HG02840 (cell line): ENCODE measurements around the gene SPPL2C.
"Not testable (repeated sequence)": the region's sequence is repeated elsewhere in the genome, so short reads cannot be mapped to it uniquely, and the experiment has no call there.

Experiments used
- ATAC-seq: cut with Tn5 transposase; IDR thresholded peaks from one replicate; pipeline ENCODE4 v1.9.1; 2021; ENCODE audit warnings: mild to moderate bottlenecking, moderate library complexity, moderate number of reproducible peaks; ENCODE audit not compliant: unreplicated experiment, low FRiP score

Gene SPPL2C

DNA sequence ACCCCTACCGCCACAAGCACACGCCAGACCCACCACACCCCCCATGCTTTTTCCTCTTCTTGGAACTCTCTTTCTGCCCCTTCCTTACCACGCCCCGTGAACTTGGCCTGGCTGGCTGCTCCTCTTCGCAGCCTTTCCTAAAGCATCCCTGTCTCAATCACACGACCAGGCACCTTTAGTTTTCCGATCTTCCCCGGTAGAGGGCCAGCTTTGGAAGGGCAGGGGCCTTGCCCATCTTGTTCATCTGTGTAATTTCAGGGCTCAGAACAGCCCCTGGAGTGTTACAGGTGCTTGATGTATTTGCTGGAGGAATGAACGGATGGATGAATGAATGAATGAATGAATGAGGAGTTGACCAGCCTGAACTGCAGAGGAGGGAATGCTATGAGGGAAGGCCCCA, 3.7 kb downstream of the SPPL2C start:
- no peak for ATAC-seq

DNA sequence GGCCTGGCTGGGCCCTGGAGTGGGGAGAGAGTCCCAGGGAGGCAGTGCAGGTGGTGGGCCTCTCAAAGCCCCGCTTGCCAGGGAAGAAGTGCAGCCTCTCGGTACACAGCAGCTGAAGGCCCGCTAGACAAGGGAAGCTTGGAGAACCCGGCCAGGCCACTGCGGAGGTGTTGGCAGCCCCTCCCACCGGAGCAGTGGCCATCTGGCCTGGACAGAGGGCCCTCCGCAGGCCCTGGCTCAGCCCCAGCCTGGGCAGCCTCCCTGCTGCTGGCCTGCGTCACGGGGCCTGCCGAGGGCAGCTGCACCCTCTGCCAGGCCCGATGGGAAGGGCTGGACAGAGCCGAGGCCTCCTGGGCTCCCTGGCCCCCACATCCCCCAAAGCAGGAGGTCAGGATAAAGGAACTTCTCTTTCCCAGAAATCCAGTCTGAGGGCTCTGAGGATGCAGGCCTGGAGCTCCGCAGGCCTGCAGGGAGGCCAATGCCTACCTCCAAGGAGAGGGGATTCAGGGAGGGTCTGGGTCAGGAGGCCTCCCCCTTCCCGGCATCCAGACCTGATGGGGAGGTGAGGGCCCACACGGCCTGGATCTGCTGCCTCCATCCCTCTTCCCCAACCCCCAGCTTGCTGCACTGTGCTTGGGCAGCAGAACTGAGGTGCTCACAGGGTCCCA, 4.3 kb downstream of the SPPL2C start:
- ATAC-seq: no peak

DNA sequence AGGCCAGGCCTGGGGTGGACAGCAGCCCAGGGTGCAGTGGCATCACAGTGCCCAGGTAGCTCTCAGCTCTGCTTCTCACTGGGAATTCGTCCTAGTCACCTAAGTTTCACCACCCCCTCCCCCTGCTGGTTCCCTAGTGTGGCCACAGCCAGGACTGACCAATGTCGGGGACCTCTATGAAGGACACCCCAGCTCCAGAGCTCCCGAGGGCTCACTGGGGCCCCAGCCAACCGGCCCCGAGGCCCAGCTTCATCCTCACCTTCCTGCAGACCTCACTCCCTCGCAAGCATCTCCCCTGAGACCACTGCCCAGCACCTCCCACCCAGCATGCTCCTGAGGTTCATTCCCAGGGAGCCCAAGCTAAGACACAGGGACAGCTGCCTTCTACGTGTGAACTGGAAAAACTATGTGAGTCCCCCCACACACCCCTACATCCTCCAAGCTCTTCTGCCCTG, 4.9 kb downstream of the SPPL2C start:
- ATAC-seq: no peak

DNA sequence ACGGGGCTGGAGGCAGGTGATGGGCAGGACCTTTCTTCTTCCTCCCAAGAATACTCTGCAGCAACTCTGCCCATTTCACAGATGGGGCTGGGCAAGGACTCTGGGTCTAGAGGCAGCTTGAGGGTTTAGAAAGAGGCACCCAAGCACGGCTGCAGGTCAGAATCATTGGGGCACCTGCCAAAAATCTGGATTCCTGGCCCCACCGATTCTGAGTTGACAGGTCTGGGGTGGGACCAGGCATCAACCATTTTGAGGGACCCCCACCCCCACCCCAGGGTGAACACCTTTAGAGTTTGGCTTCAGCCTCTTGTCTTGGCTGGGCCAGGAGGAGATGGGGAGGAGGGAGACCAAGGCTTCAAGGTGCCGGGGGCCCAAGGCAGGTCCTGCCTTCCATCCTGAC, 5.3 kb downstream of the SPPL2C start:
- no peak for ATAC-seq

DNA sequence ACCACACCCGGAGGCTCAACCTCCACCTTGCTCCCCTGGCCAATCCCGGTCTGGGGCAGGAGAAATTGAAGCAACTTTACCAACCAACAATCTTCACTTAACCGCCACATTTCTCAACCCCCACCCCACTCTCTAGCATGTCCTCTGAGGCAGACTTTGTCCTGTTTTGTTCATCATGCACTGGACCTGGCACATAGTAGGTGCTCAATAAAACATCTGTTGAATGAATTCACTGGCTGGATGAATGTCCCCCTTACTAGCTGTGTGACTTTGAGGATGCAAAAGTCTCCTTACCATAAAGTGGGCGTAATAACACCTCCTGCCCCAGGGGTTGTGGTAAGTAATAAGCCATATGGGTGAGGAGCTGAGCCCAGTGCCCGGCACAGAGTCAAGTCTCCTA, 5.8 kb downstream of the SPPL2C start:
- no peak for ATAC-seq

DNA sequence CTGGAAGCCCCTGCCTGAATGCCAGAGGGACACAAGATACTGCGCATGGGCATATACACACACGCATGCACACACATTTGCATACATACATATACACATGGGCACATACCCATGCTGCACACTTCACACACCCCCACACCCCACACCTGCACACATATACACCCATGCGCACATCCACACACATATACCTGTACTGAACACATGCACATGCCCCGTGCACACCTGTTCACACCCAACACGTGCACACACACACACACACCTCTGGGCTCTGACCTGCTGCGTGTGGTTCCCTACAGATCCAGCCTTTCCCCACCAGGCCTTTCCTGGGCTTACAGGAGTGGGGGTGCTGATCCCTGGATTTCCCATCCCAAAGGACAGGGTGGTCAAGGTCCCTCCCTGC, 6.3 kb downstream of the SPPL2C start:
- no peak for ATAC-seq

DNA sequence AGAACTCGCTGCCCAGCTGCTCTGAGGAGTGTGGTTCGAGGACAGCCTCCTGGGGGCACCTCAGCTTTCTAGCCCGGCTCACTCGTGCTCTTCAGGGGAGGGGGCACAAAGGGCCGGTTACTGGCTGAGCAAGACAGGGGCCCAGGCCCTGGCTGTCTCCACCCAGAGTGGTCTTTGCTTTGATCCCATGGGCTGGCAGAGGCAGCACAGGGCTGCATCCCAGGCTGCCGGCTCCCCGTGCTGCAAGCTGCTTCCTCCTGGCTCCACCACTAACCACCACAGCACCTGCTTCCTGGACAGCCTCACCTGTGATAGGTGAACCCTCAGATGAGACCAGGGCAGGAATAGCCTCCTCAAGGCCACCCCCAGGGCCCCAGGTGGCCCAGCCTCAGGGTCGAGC, 6.8 kb downstream of the SPPL2C start:
- ATAC-seq: no peak

DNA sequence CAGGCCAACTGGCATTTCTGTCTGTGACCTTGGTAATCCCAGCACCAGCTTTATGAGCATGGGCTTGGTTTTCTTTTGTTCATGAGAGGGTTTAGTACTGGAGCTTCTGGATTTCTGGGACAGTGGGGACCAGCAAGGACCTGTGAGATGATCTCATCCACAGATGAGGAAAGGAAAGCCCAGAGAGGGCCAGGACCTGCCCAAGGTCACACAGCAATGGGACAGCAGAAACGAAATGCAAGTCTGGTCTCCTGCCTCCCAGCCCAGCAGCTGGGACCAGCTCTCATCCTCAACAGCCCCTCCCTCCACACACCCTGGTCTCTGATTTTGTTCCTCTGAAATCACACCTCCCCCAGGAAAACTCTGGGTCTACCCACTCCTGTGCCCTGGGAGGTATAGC, 7.2 kb downstream of the SPPL2C start:
- no peak for ATAC-seq

DNA sequence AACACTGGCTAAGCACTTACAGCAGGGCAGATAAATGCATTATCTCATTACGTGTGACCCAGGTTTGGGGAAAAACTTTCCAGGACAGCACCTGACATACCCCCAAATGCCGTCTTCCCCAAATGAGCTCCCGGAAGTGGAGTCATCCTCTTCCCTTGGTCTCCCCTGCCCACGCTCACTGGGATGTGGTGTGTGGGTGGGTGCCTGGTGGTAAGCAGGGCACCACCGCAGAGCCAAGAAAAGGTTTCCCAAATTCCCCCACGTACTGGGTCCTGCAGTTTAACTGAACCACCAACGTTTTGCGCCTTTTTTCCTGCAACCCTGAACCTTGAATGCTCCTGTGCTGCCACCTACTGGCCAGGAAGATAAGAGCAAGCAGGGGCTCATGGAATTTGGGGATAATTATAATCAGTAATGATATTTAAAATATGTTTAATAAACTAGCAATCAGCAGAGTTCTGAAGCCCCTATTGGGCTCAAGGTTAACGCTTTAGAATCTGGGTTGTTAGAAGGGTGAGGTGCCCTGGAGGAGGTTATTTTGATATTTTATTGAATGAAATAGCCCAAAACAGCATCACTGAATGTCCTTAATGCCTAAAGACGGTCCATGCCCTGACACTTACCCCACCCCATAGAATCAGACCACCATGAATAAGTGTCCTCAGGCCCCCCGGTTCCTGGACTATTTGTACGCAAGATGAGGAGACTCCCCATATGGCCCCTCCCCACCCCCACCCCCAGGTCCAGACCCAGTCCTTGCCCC, 8.0 kb downstream of the SPPL2C start:
- ATAC-seq: no peak

DNA sequence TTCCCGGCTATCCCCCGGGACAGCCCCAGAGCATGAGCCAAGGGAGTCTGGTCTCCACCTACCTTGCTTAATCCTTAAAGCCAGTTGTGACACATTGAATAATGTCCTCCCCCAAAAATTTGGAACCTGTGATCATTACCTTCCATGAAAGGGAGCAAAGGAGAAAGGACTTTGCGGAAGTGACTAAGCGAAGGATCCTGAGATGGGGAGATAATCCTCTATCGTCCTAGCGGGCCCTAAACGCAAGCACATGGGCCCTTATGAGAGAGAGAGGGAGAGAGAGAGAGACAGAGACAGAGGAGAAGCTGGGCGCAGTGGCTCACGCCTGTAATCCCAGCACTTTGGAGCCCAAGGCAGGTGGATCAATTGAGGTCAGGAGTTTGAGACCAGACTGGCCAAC, 9.5 kb downstream of the SPPL2C start:
- no peak for ATAC-seq

DNA sequence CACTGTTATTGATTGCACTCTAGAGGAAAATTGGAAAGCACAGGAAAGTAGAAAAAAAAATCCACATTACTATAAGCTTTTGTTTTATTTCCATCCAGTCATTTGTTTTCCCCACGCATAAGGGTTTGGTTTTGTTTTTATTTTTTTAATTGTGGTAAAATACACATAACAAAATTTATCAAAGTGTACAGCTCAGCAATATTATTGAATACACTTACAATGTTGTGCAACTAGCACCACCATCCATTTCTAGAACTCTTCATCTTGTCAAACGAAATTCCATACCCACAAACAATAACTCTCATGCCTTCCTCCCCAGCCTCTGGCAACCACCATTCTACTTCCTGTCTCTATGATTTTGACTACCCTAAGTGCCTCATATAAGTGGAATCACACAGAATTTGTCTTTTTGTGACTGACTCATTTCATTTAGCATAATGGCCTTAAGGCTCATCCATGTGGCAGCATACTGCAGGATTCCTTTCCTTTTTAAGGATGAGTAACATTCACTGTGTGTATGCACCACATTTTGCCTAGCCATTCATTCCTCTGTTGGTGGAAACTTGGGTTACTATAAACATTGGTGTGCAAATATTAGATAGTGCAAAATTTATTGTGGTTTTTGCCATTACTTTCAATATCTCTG, 11.1 kb downstream of the SPPL2C start:
- ATAC-seq: no peak

DNA sequence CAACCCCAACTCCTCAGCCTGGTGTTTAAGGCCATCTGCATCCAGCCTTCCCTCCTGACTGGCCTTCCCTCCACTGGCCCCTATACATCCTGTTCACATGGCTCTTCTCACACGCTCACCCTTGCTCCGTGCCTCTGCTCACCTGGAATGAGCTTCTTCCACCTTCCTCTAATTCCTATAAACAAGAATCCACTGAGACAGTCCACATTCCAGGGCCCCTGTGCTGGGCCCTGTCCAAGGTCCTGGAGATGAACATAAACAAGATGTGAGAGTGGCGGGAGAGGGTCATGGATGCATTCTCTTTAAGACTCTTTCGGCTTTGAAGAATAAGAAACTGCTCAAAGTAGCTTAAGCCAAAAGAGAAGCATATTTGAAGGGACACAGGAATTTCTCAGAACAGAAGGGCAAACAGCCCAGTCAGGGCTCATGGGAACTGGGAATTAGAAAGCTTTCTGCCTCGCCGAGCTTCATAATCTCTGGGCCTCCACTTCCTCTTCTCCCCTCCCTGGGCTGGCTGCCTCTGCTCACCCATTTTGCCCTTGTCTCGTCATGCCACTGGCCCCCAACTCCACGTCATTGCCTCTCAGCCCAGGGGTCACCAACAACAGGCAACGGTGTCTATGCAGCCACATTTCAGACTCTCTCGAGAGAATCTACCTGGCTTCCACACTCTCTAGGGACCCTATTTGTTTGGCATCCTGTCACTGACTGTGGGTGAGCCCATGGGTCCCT, 13.5 kb downstream of the SPPL2C start:
- ATAC-seq: no peak

DNA sequence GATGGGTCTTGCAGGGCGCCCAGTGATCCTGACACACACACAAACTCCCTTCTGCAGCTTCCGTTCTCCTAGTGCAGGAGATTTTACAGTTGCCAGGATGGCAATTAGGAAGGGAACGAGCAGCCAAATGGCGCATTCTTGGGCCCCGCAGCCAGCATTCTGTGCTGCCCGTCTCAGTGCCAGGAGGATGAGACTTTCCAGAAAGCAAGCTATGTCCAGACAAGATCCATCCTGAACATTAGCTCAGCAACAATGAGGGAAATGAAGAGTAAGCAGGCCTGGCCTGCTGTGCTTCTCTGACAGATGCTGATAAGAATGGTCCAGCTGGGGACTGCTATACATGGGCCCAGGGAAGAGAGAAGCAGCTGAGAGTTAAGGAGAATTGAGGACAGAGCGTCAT, 16.5 kb downstream of the SPPL2C start:
- ATAC-seq: no peak

DNA sequence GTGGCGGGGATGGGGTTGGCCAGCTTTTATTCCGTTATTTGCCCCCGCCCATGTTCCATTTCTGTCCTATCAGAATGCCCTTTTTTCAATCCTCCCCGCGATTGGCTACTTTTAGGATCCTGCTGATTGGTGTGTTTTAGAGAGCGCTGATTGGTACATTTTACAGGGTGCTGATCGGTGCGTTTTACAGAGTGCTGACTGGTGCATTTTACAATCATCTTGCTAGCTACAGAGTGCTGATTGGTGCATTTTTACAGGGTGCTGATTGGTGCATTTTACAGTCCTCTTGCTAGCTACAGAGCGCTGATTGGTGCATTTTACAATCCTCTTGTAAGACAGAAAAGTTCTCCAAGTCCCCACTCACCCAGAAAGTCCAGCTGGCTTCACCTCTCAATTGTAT, 17.4 kb downstream of the SPPL2C start:
- not testable (repeated sequence) for ATAC-seq

DNA sequence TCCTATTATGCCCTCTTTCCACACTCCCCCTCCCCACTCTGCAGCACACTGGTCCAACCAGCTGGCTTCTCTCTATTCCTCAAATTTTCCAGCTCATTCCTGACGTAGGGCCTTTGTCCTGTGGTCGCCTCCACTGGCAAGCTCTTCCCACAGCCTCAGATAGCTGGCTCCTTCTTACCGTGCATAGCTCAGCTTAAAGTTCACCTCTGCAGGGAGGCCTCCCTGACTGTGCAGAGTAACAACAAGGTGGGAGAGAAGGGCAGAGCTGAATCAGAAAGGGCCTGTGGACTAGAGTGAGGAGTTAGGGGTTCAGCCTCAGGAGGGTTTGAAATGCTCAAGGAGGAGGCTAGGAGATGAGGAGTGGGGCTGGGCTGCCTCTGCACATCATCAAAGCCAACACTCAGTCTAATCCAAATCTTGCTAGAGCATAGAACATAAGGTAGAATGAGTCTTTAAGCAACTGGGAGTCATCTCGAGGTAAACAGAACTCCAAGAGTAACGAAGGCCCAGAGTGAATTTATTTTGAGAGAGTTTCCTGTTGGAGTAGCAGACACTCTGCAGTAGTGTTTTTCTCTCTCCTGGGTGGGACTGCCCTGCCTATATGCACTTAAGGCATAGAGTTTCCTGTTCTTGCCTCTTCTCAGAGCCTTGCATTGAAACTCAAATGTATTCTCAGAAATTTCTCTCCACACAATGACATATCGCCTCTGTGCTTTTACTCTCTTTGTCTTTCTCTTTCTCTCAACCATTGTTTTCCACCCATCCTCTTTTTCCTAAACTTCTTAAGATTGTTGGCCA, 19.4 kb downstream of the SPPL2C start:
- ATAC-seq: no peak

DNA sequence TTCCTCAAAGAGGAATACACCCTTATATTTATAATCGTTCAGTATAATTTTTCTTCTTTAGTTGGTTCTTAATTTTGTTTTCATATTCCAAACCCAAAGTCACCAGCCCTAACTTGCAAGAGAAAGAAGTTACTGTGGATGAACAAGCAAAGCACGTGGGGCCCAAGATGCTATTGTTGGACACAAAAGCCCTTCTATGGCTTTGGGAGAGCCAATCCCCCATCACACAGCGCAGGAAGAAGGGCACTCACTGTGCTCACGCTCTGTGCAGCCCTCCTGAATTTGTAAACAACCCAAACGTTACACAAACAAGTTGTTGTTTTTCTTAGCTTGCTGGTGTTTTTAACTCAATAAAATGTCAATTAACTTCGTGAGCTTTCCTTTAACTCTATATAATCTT, 22.5 kb downstream of the SPPL2C start:
- no peak for ATAC-seq

DNA sequence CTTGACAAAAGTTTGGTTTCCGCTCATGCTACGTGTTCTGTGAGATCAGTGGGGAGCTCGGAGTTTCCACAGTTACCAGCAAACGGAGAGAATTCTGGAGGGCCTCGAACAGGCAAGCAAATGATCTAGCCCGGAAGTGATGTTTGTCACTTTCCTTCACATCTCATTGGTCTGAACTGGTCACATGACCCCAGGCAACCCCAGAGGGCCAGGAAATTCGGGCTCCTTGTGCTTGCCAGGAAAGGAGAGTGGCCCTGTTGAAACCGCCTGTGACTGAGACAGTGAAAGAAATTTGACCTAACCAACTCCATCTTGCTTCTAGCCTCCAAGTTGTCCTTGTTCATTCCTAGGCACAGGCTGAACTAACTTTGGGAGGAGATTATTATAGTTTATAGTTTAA, 23.0 kb downstream of the SPPL2C start:
- ATAC-seq: no peak

DNA sequence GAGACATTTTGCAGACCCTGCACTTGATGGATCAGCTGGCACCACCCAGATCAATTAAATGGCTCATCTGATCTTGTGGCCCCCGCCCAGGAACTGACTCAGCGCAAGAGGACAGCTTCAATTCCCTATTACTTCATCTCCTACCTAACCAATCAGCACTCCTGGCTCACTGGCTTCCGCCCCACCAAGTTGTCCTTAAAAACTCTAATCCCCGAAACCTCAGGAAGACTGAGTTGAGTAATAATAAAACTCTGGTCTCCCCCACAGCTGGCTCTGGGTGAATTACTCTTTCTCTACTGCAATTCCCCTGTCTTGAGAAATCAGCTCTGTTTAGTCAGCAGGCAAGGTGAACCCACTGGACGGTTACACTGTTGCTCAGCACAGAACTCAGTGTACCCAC, 23.6 kb downstream of the SPPL2C start:
- no peak for ATAC-seq

DNA sequence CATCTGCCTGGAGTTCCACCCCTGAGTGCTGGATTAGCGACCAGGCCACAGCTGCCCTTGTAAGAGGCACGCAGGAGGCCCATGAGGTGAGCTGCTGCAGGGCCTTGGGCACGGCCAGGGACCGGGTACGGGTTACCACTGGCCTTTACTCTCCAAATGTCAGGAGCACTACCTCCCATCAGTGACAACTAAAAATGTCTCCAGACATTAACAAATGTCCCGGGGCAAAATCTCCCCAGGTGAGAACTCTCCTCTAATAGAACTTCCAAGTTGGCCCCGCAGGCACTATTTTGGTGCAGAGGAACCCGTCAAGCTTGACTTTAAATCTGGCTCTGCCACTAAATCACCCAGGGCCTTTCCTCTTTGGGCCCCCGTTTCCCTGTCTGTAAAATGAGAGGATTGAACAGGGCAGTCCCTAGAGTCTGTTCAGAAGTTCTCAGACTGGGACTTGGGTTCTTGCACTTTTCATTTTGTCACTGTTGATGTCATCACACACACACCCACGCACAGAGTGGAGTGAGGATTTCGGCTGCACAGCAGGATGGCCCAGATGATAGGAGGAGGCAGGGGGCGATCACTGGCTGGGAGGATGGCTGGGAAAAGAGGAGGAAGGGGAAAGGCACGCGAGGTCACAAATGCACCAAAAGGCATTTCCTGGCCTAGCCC, 25.1 kb downstream of the SPPL2C start:
- no peak for ATAC-seq
